Natural killer cell treated with Interleukin-12 subunit alpha and Interleukin-12 subunit beta and Interleukin-15 and Interleukin-18, amount 100 ng/mL, for 72 hours (primary cell): ENCODE results near the gene WBP11. TPM values are rescaled to one million over a fixed set of nuclear protein-coding genes. Genes with fewer than 3 reads are reported as not detected.

ENCODE experiments used
- ATAC-seq, 2 donors: fragments of 150-1000 bp; cut with Tn5 transposase in 1 of 2; sonication (Bioruptor Pico), chemical (Tn5 transposase) in 1 of 2; 2 replicates each; pipeline ENCODE4 v1.10.0; 2021
- DNase-seq: peaks from one replicate; pipeline ENCODE4 v3.0.0; 2022; ENCODE audit warnings: low spot score
- H3K27ac Mint-ChIP-seq, 2 donors: 1 replicate in 1 of 2; 2 replicates in 1 of 2; pipeline ENCODE4 v1.8.0; 2022; ENCODE audit warnings: mixed read lengths in 2 of 2, mild to moderate bottlenecking in 1 of 2, moderate library complexity in 1 of 2
- H3K27me3 Mint-ChIP-seq, 2 donors: 1 replicate in 1 of 2; 2 replicates in 1 of 2; pipeline ENCODE4 v1.8.0; 2022; ENCODE audit warnings: mixed read lengths in 2 of 2
- H3K36me3 Mint-ChIP-seq: one replicate; pipeline ENCODE4 v1.8.0; 2022; ENCODE audit warnings: mixed read lengths
- H3K4me1 Mint-ChIP-seq, 2 donors: 1 replicate in 1 of 2; 2 replicates in 1 of 2; pipeline ENCODE4 v1.8.0; 2022; ENCODE audit warnings: low read depth in 2 of 2, mixed read lengths in 2 of 2, mild to moderate bottlenecking in 1 of 2
- H3K4me3 Mint-ChIP-seq: one replicate; pipeline ENCODE4 v1.8.0; 2022; ENCODE audit warnings: mixed read lengths
- H3K9me3 Mint-ChIP-seq: 2 replicates; pipeline ENCODE4 v1.8.0; 2022; ENCODE audit warnings: mixed read lengths
- total RNA-seq, 2 donors: library from RNA; stranded (reverse); gene quantifications; one replicate each; pipeline ENCODE4 v1.2.3, GENCODE V29; 2022

Gene WBP11
- 10 to 100 TPM; 74.0 to 96.2 TPM for total RNA-seq

DNA sequence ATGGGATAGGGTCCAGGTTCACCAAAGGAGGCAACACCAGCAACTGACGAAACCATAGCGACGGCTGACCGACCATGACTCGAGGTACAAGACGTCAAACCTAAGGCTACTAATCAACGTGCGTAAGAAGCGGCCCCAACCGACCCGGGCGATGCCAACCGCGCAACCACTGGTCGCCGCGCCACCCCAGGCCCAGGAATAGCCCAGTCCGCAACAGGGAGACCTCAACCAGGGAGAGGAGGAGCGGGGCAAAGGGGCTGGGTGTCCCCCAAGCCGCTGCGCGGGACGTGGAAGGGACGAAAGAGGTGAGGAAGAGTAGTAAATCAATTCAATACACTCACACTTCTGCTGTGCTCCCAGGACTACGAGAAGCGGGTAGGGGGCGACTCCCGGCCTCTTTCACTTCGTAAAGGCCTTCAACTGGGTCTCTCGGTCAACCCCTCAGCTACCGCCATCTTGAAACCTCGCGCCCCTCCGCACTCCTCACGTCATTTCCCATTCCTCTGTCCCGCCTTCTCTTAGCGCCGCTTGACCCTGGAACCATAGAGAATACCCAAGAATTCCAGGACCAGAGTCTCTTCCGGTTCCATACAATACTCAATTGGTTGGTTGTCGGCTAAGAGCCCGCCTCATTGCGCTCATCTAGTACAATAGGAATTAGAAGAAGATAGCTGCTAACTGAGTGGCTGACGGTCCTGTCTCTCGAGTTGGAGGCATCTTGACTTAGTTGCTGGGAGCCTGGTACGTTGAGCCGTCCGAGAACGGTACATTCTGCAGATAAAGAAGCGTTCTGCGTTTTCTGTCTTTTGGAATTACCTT is at the start of gene WBP11, which contains the start of gene C12orf60:
Gene WBP11 (minus strand): TSS at position 468 of the 819 bp plus-strand sequence. CDS start 2,095 bp downstream, outside the sequence.
Gene C12orf60 (plus strand): TSS at position 660 of the 819 bp plus-strand sequence. CDS start 19,266 bp downstream, outside the sequence.
- Mint-ChIP-seq H3K4me1 (peaks cover 0 to 8% of the 10 kb centered on the region in 2 donors), H3K27ac (no peak within 1 kb of the TSS), H3K36me3 (peaks cover 16% of the 10 kb centered on the region), H3K27me3 (no peaks in the 10 kb centered on the region), H3K4me3 (no peak within 1 kb of the TSS), H3K9me3 (no peaks in the 10 kb centered on the region)
- ATAC-seq: peak; percentile 99 to 100
- peak; percentile 91 for DNase-seq

DNA sequence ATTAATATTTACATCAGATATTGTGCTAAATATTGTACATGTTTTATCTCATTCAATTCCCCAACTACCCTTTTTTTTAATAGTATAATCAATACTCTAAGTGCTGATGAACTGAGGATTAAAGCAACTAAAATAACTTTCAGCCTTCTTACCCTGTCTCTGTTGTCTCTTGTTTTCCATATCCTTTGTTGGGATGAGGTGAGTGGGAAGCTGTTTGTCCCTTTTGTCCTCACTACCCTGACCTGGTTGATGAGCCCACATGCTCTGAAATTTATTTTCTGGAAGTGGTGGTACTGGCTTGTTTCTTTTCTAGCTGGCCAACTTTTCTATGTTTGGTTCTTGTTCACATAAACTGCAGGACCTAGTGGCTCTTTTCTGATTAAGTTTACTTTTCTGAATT is 49.6 kb upstream of the WBP11 start:
- Mint-ChIP-seq H3K27ac (no peak overlapping the region), H3K9me3 (no peaks in the 10 kb centered on the region), H3K27me3 (peaks cover 0 to 2% of the 10 kb centered on the region in 2 donors), H3K4me1 (no peaks in the 10 kb centered on the region), H3K4me3 (no peak overlapping the region), H3K36me3 (peaks cover 4% of the 10 kb centered on the region)
- DNase-seq (no peak), ATAC-seq (no peak)

DNA sequence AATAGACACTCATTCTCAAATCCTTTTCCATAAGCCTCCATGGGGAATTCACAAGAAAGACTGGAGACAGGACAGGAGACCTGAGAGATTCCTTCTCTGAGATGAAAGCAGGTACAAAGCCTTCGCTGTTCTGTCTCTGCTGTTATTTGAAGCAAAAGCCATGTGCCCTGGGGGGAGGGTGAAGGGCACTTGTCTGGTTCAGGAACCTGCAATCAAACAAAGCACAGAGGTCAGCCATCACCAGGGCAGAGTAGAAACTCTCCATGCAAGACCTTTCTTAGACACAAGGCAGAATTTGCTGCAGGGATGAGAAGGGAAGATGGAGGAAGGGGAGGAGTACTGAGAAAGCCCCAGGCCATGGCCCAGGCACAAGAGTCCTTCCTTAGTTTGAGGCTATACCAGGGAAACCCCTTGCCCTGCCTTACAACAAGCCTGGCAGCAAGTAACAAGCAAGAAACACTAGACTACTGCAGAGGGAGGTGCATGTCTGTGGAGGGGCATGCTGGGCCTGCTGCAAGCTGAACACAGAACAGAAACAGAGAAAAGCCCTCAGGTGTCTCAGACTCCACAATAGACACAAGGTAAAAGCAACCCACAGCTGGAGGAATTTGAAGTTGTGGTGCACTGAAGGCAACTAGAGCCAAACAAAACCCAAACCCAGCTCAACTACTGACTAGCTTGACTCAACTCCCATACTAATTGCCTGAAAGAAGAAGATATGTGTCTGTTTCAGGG is 47.8 kb upstream of the WBP11 start:
- Mint-ChIP-seq H3K36me3 (no peaks in the 10 kb centered on the region), H3K27me3 (peaks cover 0 to 2% of the 10 kb centered on the region in 2 donors), H3K9me3 (no peaks in the 10 kb centered on the region), H3K4me1 (no peaks in the 10 kb centered on the region), H3K4me3 (no peak overlapping the region), H3K27ac (no peak overlapping the region)
- no peak for ATAC-seq
- no peak for DNase-seq

DNA sequence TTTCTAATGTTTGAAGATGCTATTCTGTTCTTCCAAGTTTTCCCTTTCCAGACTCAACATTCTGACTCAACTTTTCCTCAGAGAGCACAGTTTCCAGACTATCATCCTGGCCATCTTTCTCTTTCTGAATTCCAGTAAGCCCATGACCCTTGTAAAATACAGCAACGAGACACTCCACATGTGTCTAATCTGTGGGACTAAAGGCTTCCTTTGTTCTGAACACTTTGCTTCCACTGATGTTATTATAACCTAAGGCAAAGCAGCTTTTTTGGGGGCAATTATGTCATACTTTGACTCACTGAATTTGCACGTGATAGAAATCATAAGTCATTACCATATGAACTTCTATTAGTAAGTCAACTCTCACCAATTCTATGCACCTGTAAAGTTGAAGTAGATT is 46.4 kb upstream of the WBP11 start:
- Mint-ChIP-seq H3K4me3 (no peak overlapping the region), H3K27me3 (peaks cover 0 to 3% of the 10 kb centered on the region in 2 donors), H3K27ac (no peak overlapping the region), H3K36me3 (no peaks in the 10 kb centered on the region), H3K4me1 (peaks cover 3 to 5% of the 10 kb centered on the region in 2 donors), H3K9me3 (no peaks in the 10 kb centered on the region)
- no peak for ATAC-seq
- DNase-seq: no peak

DNA sequence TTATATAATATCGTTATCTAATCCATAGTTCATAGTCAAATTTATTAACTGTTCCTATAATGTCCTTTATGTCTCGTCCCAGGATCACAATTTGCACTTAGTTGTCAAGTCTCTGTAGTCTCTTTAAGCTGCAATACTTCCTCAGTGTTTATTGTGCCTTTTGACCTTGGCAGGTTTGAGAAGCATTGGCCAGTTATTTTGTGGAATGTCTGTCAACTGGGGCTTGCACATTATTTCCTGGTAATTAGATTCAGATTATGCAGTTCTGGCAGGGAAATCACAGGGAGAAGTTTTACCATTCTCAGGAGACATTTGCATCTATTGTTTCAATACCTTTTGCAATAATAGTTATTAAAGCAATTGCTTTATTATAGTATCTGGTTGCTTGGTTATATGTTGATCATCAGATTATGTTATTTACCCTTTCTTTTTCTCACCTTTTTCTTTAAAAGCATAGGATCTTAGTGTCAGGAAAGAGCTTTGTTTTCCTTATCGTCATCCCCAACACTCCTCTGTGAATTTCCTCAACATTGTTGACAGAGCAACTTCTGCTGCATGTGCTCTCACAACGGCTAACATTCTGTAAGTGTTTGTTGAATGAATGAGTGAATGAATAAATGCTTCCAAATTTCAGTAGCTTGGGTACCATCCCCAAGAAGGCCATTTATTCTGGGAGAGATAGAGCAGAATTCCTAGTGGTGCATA is 43.8 kb upstream of the WBP11 start:
- no peak overlapping the region for H3K4me3 Mint-ChIP-seq
- DNase-seq (no peak), ATAC-seq (no peak)
- H3K9me3 Mint-ChIP-seq: no peaks in the 10 kb centered on the region
- peaks cover 0 to 3% of the 10 kb centered on the region in 2 donors for H3K27me3 Mint-ChIP-seq
- no peaks in the 10 kb centered on the region for H3K36me3 Mint-ChIP-seq
- H3K27ac Mint-ChIP-seq: no peak overlapping the region
- H3K4me1 Mint-ChIP-seq: peaks cover 3 to 5% of the 10 kb centered on the region in 2 donors

DNA sequence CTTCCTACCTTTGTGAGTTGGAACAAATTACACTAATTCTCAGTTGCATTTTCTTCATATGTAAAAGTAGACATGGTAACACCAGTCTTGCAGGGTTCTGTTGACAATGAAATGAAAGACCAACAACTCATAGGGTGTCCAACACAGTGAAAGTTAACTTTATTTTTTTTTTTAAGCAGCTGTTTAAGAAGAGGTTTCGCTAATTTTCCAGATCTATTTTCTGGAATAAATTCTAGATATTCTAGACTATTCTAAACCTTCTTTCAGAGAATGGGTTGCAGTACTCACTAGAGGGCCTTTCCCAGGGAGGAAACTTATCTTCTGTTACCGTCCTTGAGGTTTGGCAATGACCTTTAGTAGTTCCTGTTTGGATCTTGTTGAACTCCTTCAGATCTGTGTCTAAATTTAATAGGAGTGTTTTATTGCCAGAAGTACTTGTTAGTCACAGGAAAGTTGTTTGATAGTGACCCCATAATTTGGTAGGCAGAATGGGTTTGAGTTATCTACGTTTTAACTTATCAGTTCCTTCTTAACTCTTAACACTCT is 42.8 kb upstream of the WBP11 start:
- Mint-ChIP-seq H3K4me1 (peaks cover 3 to 5% of the 10 kb centered on the region in 2 donors), H3K27ac (no peak overlapping the region), H3K9me3 (no peaks in the 10 kb centered on the region), H3K4me3 (no peak overlapping the region), H3K27me3 (peaks cover 0 to 7% of the 10 kb centered on the region in 2 donors), H3K36me3 (no peaks in the 10 kb centered on the region)
- no peak for DNase-seq
- no peak for ATAC-seq

DNA sequence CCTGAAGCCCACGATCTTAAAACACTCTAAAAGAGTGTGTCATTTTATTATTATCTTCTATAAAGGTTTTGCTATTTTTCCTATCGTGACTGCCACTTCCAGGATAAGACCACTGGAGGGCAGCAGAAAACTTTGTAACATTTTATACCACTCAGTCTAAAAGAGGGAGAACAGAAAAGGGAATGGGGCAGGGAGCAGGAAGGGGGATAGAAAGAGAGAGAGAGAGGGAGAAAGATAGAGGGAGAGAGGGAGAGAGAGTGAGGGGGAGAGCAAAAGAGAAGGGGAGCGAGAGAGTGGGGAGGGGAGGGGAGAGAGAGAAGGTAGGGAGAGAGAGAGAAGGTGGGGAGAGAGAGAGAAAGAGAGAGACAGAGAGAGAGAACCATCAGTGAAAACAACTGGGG is 42.1 kb upstream of the WBP11 start:
- peak overlapping the region in 1 of 2 donors; percentile 18 for H3K27ac Mint-ChIP-seq
- ATAC-seq (peak; percentile 41 to 66), DNase-seq (no peak)
- H3K4me3 Mint-ChIP-seq: no peak overlapping the region
- H3K27me3 Mint-ChIP-seq: peaks cover 0 to 9% of the 10 kb centered on the region in 2 donors
- no peaks in the 10 kb centered on the region for H3K9me3 Mint-ChIP-seq
- no peaks in the 10 kb centered on the region for H3K36me3 Mint-ChIP-seq
- peaks cover 3 to 5% of the 10 kb centered on the region in 2 donors for H3K4me1 Mint-ChIP-seq

DNA sequence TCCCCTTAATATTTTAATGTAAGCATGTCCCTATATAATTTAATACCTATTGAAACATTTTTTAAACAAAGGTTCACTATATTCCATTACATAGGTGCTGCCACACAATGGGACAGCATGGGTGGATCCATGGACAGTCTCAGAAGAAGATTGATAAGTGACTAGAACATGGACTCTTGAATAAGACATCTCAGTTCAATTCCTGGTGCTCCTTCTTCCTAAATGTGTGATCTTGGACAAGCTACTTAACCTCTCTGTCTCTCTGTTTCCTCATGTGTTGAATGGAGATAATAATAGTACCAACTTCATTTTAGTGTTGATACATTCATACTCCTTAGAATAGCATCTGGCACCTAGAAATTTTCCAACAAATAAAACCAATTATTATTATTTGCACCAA is 41.1 kb upstream of the WBP11 start:
- peaks cover 9 to 13% of the 10 kb centered on the region in 2 donors for H3K27me3 Mint-ChIP-seq

DNA sequence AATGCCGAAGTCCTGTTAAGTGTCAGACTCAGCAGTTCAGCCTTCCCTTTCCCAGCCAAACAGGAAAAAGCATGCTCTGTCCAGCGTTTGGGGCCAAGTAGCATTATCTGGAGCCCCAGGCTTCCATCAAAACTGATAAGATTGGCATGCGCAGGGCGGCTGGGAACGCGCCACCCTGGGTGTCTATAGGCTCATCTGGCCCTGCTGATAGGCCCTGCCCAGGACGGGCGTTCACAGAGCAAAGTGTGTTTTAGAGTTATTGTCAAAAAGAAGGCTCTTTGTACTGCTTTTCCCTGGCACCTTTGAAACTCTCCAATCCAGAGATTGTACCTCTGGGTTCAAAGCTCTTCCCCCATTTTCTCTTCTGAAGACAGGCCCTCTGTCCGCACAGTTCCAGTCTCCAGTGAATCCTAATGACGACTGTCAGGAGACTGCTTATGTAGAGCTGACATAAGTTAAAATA is 40.2 kb upstream of the WBP11 start, which contains the start of gene ART4:
Gene ART4 (minus strand): TSS at position 102 of the 463 bp plus-strand sequence. CDS start 413 bp downstream, outside the sequence.
- Mint-ChIP-seq H3K27ac (no peak within 1 kb of the TSS), H3K27me3 (peaks cover 17 to 19% of the 10 kb centered on the region in 2 donors), H3K4me3 (no peak within 1 kb of the TSS), H3K4me1 (peaks cover 3 to 5% of the 10 kb centered on the region in 2 donors), H3K9me3 (no peaks in the 10 kb centered on the region), H3K36me3 (no peaks in the 10 kb centered on the region)
- DNase-seq (no peak), ATAC-seq (no peak)

More for the DNA sequence above, 41.1 kb upstream of the WBP11 start:
- Mint-ChIP-seq H3K27ac (no peak overlapping the region), H3K9me3 (no peaks in the 10 kb centered on the region), H3K4me3 (no peak overlapping the region), H3K4me1 (peaks cover 3 to 5% of the 10 kb centered on the region in 2 donors), H3K36me3 (no peaks in the 10 kb centered on the region)
- DNase-seq (no peak), ATAC-seq (no peak)

DNA sequence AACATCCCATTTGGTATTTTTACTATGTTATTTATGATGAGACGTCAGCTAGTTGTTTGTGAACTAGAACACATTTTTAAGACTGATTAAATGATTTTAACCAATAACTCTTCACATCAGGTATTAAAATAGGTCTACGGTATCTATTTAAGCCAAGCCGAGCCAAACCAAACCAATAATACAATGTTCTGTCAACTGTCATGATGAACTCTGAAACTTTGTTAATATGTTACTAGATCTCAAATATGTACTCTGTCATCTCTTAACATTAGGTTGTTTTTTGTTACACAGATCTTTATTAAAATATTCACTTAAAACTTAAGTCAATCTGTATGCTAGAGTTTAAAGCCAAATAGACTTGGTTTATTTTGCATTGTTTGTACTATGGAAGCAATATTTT is 39.0 kb upstream of the WBP11 start:
- ATAC-seq (no peak), DNase-seq (no peak)
- peaks cover 3 to 5% of the 10 kb centered on the region in 2 donors for H3K4me1 Mint-ChIP-seq
- H3K4me3 Mint-ChIP-seq: no peak overlapping the region
- no peak overlapping the region for H3K27ac Mint-ChIP-seq
- H3K27me3 Mint-ChIP-seq: peaks cover 17 to 20% of the 10 kb centered on the region in 2 donors
- no peaks in the 10 kb centered on the region for H3K36me3 Mint-ChIP-seq
- H3K9me3 Mint-ChIP-seq: no peaks in the 10 kb centered on the region

DNA sequence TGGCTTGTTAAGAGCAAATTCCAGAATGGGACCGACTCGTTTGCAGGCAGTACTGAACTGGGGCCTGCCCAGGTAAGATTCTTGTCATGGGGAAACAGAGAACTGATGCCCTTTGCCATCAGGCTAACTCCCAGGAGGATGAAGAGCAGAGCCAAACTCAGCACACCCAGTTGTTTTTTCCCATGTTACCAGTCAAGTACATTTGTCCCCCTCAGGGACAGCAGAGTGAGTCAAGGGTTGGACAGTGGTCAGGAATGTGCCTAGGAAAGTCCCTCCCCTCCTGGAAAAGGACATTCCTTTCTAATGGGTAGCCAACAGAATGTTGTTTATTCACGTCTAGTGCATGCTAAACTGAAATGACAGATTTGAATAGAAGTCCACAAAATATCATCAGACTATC is 38.5 kb upstream of the WBP11 start:
- no peak for DNase-seq
- Mint-ChIP-seq H3K27ac (no peak overlapping the region), H3K4me1 (peaks cover 3 to 5% of the 10 kb centered on the region in 2 donors), H3K27me3 (peaks cover 17 to 20% of the 10 kb centered on the region in 2 donors), H3K4me3 (no peak overlapping the region), H3K9me3 (no peaks in the 10 kb centered on the region), H3K36me3 (no peaks in the 10 kb centered on the region)
- no peak for ATAC-seq

DNA sequence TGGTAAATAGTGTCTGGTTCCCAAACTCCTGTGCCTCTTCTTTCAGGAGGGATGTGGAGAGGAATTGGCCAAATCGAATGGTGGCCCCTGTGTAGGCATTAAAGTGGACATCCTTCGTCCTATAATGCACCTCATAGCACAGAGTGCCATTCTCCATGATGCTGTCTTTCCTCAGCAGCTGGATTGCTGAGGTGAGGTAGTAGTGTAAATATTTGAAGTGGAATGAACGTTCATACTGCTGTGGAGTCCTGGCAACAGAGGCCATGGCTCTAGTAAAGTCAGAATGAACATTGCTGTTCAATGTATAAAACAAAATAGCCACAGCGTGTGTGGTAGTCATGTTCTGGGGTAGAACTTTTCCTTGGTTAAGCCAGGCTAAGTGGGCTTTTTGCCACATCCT is 37.3 kb upstream of the WBP11 start:
- Mint-ChIP-seq H3K27ac (no peak overlapping the region), H3K4me1 (peaks cover 3 to 5% of the 10 kb centered on the region in 2 donors), H3K4me3 (no peak overlapping the region), H3K36me3 (no peaks in the 10 kb centered on the region), H3K27me3 (peaks cover 17 to 22% of the 10 kb centered on the region in 2 donors), H3K9me3 (no peaks in the 10 kb centered on the region)
- DNase-seq (no peak), ATAC-seq (no peak)

DNA sequence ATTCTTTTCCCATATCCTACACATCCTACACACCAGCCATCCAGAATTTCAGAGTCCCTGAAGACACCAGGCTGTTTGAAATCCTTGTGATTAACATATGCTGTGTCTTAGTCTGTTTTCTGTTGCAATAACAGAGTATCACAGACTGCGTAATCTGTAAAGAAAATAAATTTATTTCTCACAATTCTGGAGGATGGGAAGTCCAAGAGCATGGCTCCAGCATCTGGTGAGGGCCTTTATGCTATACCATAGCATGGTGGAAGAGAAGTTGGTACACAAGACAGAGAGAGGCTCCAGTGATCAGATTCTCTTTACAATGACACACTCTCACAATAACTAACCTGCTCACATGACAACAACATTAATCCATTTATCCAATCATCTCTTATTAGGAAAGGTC is 36.0 kb upstream of the WBP11 start:
- ATAC-seq (no peak), DNase-seq (no peak)
- Mint-ChIP-seq H3K27me3 (peaks cover 27 to 28% of the 10 kb centered on the region in 2 donors), H3K36me3 (no peaks in the 10 kb centered on the region), H3K4me3 (no peak overlapping the region), H3K27ac (no peak overlapping the region), H3K9me3 (no peaks in the 10 kb centered on the region), H3K4me1 (no peaks in the 10 kb centered on the region)
